Measurements from ENCODE around the gene SPATA33.

DNA sequence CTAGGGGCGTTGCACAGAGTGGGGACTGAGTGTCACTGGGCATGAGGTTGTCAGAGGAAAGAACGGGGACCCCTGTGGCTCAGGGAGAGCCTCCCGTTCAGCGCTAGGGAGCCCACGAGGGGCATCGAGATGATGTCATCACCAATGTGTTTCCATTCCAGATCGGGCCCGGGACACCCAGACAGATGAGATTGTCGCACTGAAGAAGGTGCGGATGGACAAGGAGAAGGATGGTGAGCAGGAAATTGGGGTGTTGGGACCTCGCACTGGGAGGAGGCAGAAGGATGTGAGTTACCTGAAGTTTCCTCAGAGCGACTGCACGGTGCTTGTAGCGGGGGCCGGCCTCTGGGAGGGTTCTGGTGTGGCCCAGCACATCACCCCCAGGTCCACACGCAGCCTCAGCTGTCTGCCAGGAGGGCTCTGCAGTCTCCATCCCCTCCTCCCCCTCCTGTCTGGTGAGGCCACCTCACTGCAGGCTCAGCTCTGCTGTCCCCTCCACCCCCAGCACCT is 32.8 kb downstream of the SPATA33 start:
- TF ChIP-seq SUZ12 (IDR thresholded peaks at IDR 0.05; ENCODE audit: extremely low read depth, insufficient read depth, insufficient read length) (no peak), YY1 (IDR thresholded peaks at IDR 0.05; ENCODE audit: insufficient read depth, insufficient read length) (no peak), ZNF274 (IDR thresholded peaks at IDR 0.05; ENCODE audit: low read depth, low read length) (no peak)
